ENCODE results near the gene RALBP1.
"Not testable (repeated sequence)": the region's sequence is repeated elsewhere in the genome, so short reads cannot be mapped to it uniquely, and the experiment has no call there.

RALBP1 gene

DNA sequence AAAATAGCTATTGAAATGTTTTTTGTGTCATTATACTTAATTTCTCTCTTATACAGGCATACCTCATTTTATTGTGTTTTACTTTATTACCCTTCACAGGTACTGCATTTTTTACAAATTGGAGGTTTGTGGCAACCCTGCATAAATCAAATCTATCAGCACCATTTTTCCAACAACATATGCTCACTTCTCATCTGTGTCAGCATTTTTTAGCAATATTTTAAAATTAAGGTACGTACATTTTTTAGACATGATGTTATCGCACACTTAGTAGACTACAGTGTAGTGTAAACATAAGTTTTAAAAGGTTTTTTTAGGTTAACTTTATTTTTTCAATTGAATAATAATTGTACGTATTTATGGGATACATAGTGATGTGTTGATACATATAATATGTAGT, 30.8 kb upstream of the RALBP1 start:
- no peak overlapping the region for H3K9ac ChIP-seq (ENCODE audit: low read length)
- no peak overlapping the region for H2AFZ ChIP-seq (ENCODE audit: low read length)
- H3K79me2 ChIP-seq (ENCODE audit: low read length): no peaks in the 10 kb centered on the region
- H3K4me2 ChIP-seq (ENCODE audit: low read depth, low read length): no peak overlapping the region
- TF ChIP-seq EZH2phosphoT487 (IDR thresholded peaks at IDR 0.05; ENCODE audit: low read length): no peak
- no peak for DNase-seq
- H3K36me3 ChIP-seq (replicated peaks; ENCODE audit: insufficient read depth, low read length): no peaks in the 10 kb centered on the region
- peaks cover 22% of the 10 kb centered on the region for H3K4me1 ChIP-seq (ENCODE audit: low read length)
- H3K9me2 ChIP-seq (replicated peaks; ENCODE audit: insufficient read depth, low read length): no peaks in the 10 kb centered on the region
- no peaks in the 10 kb centered on the region for H3K27me3 ChIP-seq (replicated peaks; ENCODE audit: insufficient read depth, low read length)
- no peak overlapping the region for H3K4me3 ChIP-seq (ENCODE audit: low read length)
- H3F3A ChIP-seq (ENCODE audit: insufficient read depth, low read length): 0 out of 2 replicates have a peak, but pooled peaks cover 5% of the 10 kb centered on the region
- no peak overlapping the region for H3K27ac ChIP-seq (ENCODE audit: low read length)
- H4K20me1 ChIP-seq (ENCODE audit: insufficient read depth, low read length): no peaks in the 10 kb centered on the region
- H3K9me3 ChIP-seq (replicated peaks; ENCODE audit: insufficient read depth, low read length): no peaks in the 10 kb centered on the region

DNA sequence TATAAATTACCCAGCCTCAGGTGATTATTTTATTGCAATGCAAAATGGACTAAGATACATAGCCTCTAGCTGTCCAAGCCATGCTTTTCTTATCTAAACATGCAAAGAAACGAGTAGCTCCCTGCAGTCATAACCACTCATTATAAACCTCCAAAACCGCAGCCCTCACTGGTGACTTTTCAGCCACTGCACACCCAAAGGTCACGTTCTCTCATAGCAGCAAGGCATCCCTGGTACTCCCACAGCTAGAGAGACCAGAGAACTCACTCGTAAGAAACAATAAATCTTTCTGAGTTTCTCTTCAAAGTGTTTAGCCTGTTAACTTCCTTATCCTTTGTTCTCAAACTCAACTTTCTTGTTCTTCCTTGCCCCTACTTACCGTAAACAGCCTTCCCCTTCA, 28.5 kb upstream of the RALBP1 start:
- Histone ChIP-seq H3K4me2 (ENCODE audit: low read depth, low read length) (no peak overlapping the region), H3K9ac (ENCODE audit: low read length) (no peak overlapping the region), H3K9me3 (replicated peaks; ENCODE audit: insufficient read depth, low read length) (no peaks in the 10 kb centered on the region), H3F3A (ENCODE audit: insufficient read depth, low read length) (no peaks in the 10 kb centered on the region), H3K4me1 (ENCODE audit: low read length) (peaks cover 4% of the 10 kb centered on the region), H3K4me3 (ENCODE audit: low read length) (no peak overlapping the region), H4K20me1 (ENCODE audit: insufficient read depth, low read length) (no peaks in the 10 kb centered on the region), H2AFZ (ENCODE audit: low read length) (no peak overlapping the region), H3K79me2 (ENCODE audit: low read length) (no peaks in the 10 kb centered on the region), H3K27ac (ENCODE audit: low read length) (no peak overlapping the region), H3K27me3 (replicated peaks; ENCODE audit: insufficient read depth, low read length) (no peaks in the 10 kb centered on the region), H3K9me2 (replicated peaks; ENCODE audit: insufficient read depth, low read length) (no peaks in the 10 kb centered on the region), H3K36me3 (replicated peaks; ENCODE audit: insufficient read depth, low read length) (no peaks in the 10 kb centered on the region)
- no peak for TF ChIP-seq EZH2phosphoT487 (IDR thresholded peaks at IDR 0.05; ENCODE audit: low read length)
- no peak for DNase-seq

DNA sequence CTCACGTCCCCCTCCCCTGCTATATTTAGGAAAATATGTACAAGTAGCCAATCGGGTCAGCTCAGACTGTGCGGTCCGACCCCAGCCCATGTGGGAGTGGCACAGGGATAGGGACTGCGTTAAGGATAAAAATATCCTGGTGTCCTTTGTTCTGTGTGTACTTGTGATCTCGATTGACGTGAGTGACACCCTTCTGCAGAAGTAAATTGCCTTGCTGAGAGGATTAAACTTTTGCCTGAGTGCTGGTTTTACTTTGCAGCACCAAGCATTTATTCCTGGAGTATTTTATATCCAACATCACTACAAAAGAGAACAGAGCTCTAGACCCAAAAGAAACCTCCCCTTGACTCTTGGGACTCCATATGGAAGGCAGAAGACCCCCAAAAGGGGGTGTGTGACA, 28.0 kb upstream of the RALBP1 start:
- H3K9me3 ChIP-seq (replicated peaks; ENCODE audit: insufficient read depth, low read length): no peaks in the 10 kb centered on the region
- H3K27ac ChIP-seq (ENCODE audit: low read length): no peak overlapping the region
- H3K4me2 ChIP-seq (ENCODE audit: low read depth, low read length): no peak overlapping the region
- TF ChIP-seq EZH2 (optimal IDR thresholded peaks at IDR 0.05; ENCODE audit: low read depth, low read length) (no peak), EZH2phosphoT487 (IDR thresholded peaks at IDR 0.05; ENCODE audit: low read length) (no peak)
- TF ChIP-seq, protein P1, sequence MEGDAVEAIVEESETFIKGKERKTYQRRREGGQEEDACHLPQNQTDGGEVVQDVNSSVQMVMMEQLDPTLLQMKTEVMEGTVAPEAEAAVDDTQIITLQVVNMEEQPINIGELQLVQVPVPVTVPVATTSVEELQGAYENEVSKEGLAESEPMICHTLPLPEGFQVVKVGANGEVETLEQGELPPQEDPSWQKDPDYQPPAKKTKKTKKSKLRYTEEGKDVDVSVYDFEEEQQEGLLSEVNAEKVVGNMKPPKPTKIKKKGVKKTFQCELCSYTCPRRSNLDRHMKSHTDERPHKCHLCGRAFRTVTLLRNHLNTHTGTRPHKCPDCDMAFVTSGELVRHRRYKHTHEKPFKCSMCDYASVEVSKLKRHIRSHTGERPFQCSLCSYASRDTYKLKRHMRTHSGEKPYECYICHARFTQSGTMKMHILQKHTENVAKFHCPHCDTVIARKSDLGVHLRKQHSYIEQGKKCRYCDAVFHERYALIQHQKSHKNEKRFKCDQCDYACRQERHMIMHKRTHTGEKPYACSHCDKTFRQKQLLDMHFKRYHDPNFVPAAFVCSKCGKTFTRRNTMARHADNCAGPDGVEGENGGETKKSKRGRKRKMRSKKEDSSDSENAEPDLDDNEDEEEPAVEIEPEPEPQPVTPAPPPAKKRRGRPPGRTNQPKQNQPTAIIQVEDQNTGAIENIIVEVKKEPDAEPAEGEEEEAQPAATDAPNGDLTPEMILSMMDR (IDR thresholded peaks at IDR 0.05; ENCODE audit: low read length): no peak
- no peaks in the 10 kb centered on the region for H3K9me2 ChIP-seq (replicated peaks; ENCODE audit: insufficient read depth, low read length)
- H3K27me3 ChIP-seq (replicated peaks; ENCODE audit: insufficient read depth, low read length): no peaks in the 10 kb centered on the region
- no peaks in the 10 kb centered on the region for H4K20me1 ChIP-seq (ENCODE audit: insufficient read depth, low read length)
- H3K4me1 ChIP-seq (ENCODE audit: low read length): no peaks in the 10 kb centered on the region
- H3K4me3 ChIP-seq (ENCODE audit: low read length): no peak overlapping the region
- H3F3A ChIP-seq (ENCODE audit: insufficient read depth, low read length): no peaks in the 10 kb centered on the region
- H3K36me3 ChIP-seq (replicated peaks; ENCODE audit: insufficient read depth, low read length): no peaks in the 10 kb centered on the region
- H3K79me2 ChIP-seq (ENCODE audit: low read length): no peaks in the 10 kb centered on the region
- DNase-seq: no peak
- H2AFZ ChIP-seq (ENCODE audit: low read length): no peak overlapping the region
- H3K9ac ChIP-seq (ENCODE audit: low read length): no peak overlapping the region

DNA sequence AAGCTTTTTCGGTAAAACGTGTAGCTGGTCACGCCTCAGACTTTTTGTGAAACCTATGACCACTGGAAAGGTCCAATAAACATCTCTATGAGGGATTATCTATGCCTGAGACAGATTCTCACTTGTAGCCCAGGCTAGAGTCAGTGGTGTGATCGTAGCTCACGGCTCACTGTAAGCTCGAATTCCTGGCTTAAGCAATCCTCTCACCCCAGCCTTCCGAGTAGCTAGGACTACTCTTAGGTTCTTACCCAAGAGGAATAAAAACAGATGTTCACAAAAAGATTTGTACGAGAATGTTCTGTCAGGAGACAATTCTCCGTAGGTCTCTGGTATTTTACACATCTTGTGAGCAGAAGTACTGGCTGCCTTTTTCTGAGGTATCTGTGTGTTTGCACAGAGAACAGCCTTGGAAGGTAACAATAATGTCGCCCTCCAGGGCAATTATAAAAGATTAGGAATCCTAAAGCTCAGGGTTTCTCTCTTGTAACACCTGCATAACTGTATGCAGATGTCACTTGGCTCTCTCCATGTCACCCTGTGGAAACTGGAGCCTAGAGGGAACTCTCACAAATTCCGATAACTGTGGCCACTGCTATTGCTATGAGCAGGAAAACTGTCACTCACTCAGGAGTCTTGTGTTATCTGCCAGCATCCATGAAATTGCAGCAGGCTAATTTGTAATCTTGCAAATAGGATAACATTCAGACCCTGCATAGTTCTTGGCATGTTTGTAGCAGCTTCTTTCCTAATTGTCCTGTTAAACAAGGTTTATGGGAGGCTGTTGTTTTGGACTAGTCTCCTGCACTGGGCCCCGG, 25.5 kb upstream of the RALBP1 start:
- no peaks in the 10 kb centered on the region for H3K27me3 ChIP-seq (replicated peaks; ENCODE audit: insufficient read depth, low read length)

DNA sequence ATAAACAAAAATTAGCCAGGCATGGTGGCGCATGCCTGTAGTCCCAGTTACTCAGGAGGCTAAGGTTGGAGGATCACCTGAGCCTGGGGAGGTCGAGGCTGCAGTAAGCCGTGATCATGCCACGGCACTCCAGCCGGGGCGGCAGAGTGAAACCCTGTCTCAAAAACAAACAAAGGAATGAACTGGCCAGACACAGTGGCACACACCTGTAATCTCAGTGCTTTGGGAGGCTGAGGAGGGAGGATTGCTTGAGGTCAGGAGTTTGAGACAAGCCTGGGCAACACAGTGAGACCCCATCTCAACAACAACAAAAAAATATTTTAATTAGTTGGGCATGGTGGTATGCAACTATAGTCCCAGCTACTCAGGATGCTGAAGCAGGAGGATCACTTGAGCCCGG, 24.4 kb upstream of the RALBP1 start:
- not testable (repeated sequence) for H3K4me3 ChIP-seq (ENCODE audit: low read length); H3K9ac ChIP-seq (ENCODE audit: low read length); H3K4me2 ChIP-seq (ENCODE audit: low read depth, low read length); H4K20me1 ChIP-seq (ENCODE audit: insufficient read depth, low read length); H3K9me2 ChIP-seq (replicated peaks; ENCODE audit: insufficient read depth, low read length); H3K36me3 ChIP-seq (replicated peaks; ENCODE audit: insufficient read depth, low read length); H3K4me1 ChIP-seq (ENCODE audit: low read length); DNase-seq; H3K27ac ChIP-seq (ENCODE audit: low read length); H3K9me3 ChIP-seq (replicated peaks; ENCODE audit: insufficient read depth, low read length); H2AFZ ChIP-seq (ENCODE audit: low read length); H3F3A ChIP-seq (ENCODE audit: insufficient read depth, low read length); H3K79me2 ChIP-seq (ENCODE audit: low read length); H3K27me3 ChIP-seq (replicated peaks; ENCODE audit: insufficient read depth, low read length)

More for the DNA sequence above, 25.5 kb upstream of the RALBP1 start:
- H3K9me3 ChIP-seq (replicated peaks; ENCODE audit: insufficient read depth, low read length): no peaks in the 10 kb centered on the region
- H3K79me2 ChIP-seq (ENCODE audit: low read length): no peaks in the 10 kb centered on the region
- no peak overlapping the region for H2AFZ ChIP-seq (ENCODE audit: low read length)
- no peaks in the 10 kb centered on the region for H3K9me2 ChIP-seq (replicated peaks; ENCODE audit: insufficient read depth, low read length)
- H4K20me1 ChIP-seq (ENCODE audit: insufficient read depth, low read length): no peaks in the 10 kb centered on the region
- no peaks in the 10 kb centered on the region for H3F3A ChIP-seq (ENCODE audit: insufficient read depth, low read length)
- no peaks in the 10 kb centered on the region for H3K4me1 ChIP-seq (ENCODE audit: low read length)
- no peak overlapping the region for H3K9ac ChIP-seq (ENCODE audit: low read length)
- no peak overlapping the region for H3K4me3 ChIP-seq (ENCODE audit: low read length)
- TF ChIP-seq, protein P1 (IDR thresholded peaks at IDR 0.05; ENCODE audit: low read length): no peak
- TF ChIP-seq EZH2phosphoT487 (IDR thresholded peaks at IDR 0.05; ENCODE audit: low read length) (no peak), EZH2 (optimal IDR thresholded peaks at IDR 0.05; ENCODE audit: low read depth, low read length) (no peak)
- no peak overlapping the region for H3K27ac ChIP-seq (ENCODE audit: low read length)
- no peak for DNase-seq
- H3K4me2 ChIP-seq (ENCODE audit: low read depth, low read length): no peak overlapping the region
- H3K36me3 ChIP-seq (replicated peaks; ENCODE audit: insufficient read depth, low read length): no peaks in the 10 kb centered on the region

Data from MM.1S (cell line).